Heart right ventricle (tissue), 16 donors: ENCODE results near the gene PJVK. TPM values are rescaled to one million over a fixed set of nuclear protein-coding genes. Genes with fewer than 3 reads are reported as not detected.

Experiments used
- ATAC-seq, 8 donors: fragments of 200-7000 bp; cut with Tn5 transposase; one replicate each; pipeline ENCODE4 v1.9.1; 2020; ENCODE audit warnings: mild to moderate bottlenecking in 8 of 8, moderate library complexity in 8 of 8, moderate number of reproducible peaks in 1 of 8
- DNase-seq, 2 donors: peaks; one replicate each; pipeline ENCODE4 v3.0.0-alpha.2; 2020
- H3K27ac ChIP-seq, 10 donors: fragments of 200-600 bp; sonication (generic) in 2 of 10; one replicate each; pipeline versions ENCODE4 v1.5.0 to v1.8.0; 2020 to 2022; ENCODE audit warnings: mild to moderate bottlenecking in 3 of 10
- H3K27me3 ChIP-seq, 7 donors: fragments of 200-600 bp; one replicate each; pipeline ENCODE4 v1.8.0; 2021 to 2022; ENCODE audit warnings: mild to moderate bottlenecking in 2 of 7
- H3K36me3 ChIP-seq, 9 donors: fragments of 200-600 bp; sonication (generic) in 1 of 9; one replicate each; pipeline versions ENCODE4 v1.5.0 to v1.8.0; 2020 to 2022; ENCODE audit warnings: mild to moderate bottlenecking in 2 of 9
- H3K4me1 ChIP-seq, 9 donors: fragments of 200-600 bp; sonication (generic) in 1 of 9; one replicate each; pipeline versions ENCODE4 v1.5.0 to v1.8.0; 2020 to 2022; ENCODE audit warnings: mild to moderate bottlenecking in 4 of 9
- H3K4me3 ChIP-seq, 10 donors: fragments of 200-600 bp; sonication (generic) in 2 of 10; one replicate each; pipeline versions ENCODE4 v1.5.0 to v1.8.0; 2020 to 2022; ENCODE audit warnings: mild to moderate bottlenecking in 7 of 10, moderate library complexity in 2 of 10
- H3K9me3 ChIP-seq, 11 donors: fragments of 200-600 bp in 10 of 11; sonication (generic) in 2 of 11; one replicate each; pipeline versions ENCODE4 v1.5.0 to v1.8.0; 2013 to 2022; ENCODE audit warnings: mild to moderate bottlenecking in 2 of 11, control low read depth in 1 of 11, moderate library complexity in 1 of 11
- CTCF ChIP-seq, 9 donors: fragments of 200-600 bp; sonication (generic) in 2 of 9; IDR thresholded peaks; one replicate each; pipeline versions ENCODE4 v1.5.0 to v1.8.0; 2021 to 2022; ENCODE audit warnings: antibody characterized with exemption in 9 of 9, mild to moderate bottlenecking in 5 of 9, moderate library complexity in 1 of 9
- WGBS, 2 donors: extraction: QIAGEN DNeasy Blood & Tissue Kit; methylation state at CpG; one replicate each; pipeline ENCODE4 v1.1.7; 2013; ENCODE audit warnings: inconsistent platforms in 1 of 2; 5-methylcytosine and 5-hydroxymethylcytosine counted together
- intact Hi-C, 10 donors: fragments of 100-400 bp; cut with DNase I; formaldehyde crosslinking; loops; one replicate each; pipeline versions ENCODE4 v1.11.1 to v1.14.2; 2022
- polyA plus RNA-seq, 2 donors: library from polyadenylated mRNA; stranded (reverse); fragments of 200-250 nt; gene quantifications; one replicate each; pipeline ENCODE4 v1.2.3, GENCODE V29; 2013
- total RNA-seq, 10 donors: library from RNA; stranded (reverse); fragmentation: NEBNext Ultra II Directional in 3 of 10; extraction: Animal tissue kit (Norgen Biotek cat#: 25700) in 3 of 10; gene quantifications; one replicate each; pipeline versions ENCODE4 v1.2.1 to v1.2.4, GENCODE V29; 2021 to 2023
- donor health status: Arrhythmogenic right ventricular cardiomyopathy.
- donor health status: ischemic (EF 13 %, LVEDD 7.1; RV severe dilation, severe dysfunction).
- donor health status: healthy with polysubstance abuse.
- donor health status: DM: no; HTN: yes; CAD: no.
- donor health status: DM: no; HTN: no; CAD: no.
- donor health status: ischemic (EF 25% LVEDD 6.9; RV normal size, moderate dysfunction).
- donor health status: ischemic (EF 25% LVEDD 5.7; RV mildly dilated, moderate dysfunction).
- donor health status: healthy.
- donor health status: DM: yes; HTN: yes; CAD: no.
- donor health status: Ischemic cardiomyopathy.
- donor health status: ischemic (EF 35%, LVEDD 5.7; RV mildly dilated, moderate dysfunction).
- donor health status: nonischemic (EF 11% LVEDD 7.7; RV severe dilation, severe dysfunction).
- donor health status: DM: yes; HTN: yes; CAD: no.
- donor health status: PGD.
- donor health status: ischemic (EF 29% LVEDD 5.4; RV normal size, mild dysfunction).
- donor health status: nonischemic (EF 23%, LVEDD 6.1; RV moderate dilation, normal function).

PJVK gene
- total and polyA plus RNA-seq, 12 donors = 0.54 to 6.6 (median 1.7) TPM

- peak; percentile 83 to 95 (median 91) for TF ChIP-seq CTCF (IDR thresholded peaks at IDR 0.05)
- WGBS, 2 donors = 17% methylated on average over 21 of the region's 21 CpGs
- Histone ChIP-seq H3K36me3 (peaks cover 0 to 6% (median 0%) of the 10 kb centered on the region in 9 donors), H3K4me3 (peak overlapping the region; percentile 32 to 83 (median 69)), H3K27ac (peak overlapping the region; percentile 77 to 98 (median 93)), H3K9me3 (no peaks in the 10 kb centered on the region), H3K27me3 (no peaks in the 10 kb centered on the region), H3K4me1 (peaks cover 0 to 23% (median 9%) of the 10 kb centered on the region in 9 donors)
- DNase-seq (peak; percentile 82 to 93), ATAC-seq (peak; percentile 95 to 98 (median 96))
- intact Hi-C loops = loop anchor here in 8 of 10 donors (1.0 to 10.0 kb wide), 6 partner anchors 17 to 302 kb away; partner anchors contain the start of gene RBM45 (in 7 of the 8)
Observed at GRCh38 chr2:178414266-178415247, 36.6 kb upstream of the PJVK start.

- no peak overlapping the region for H3K4me3 ChIP-seq
- peaks cover 0 to 6% (median 0%) of the 10 kb centered on the region in 9 donors for H3K36me3 ChIP-seq
- DNase-seq = no peak
- peaks cover 0 to 33% (median 10%) of the 10 kb centered on the region in 9 donors for H3K4me1 ChIP-seq
- no peak for TF ChIP-seq CTCF (IDR thresholded peaks at IDR 0.05)
- intact Hi-C loops = loop anchor here in 4 of 10 donors (2.0 to 10.0 kb wide), 3 partner anchors 19 to 301 kb away; partner anchors contain the start of gene RBM45 (in 2 of the 4)
- H3K27me3 ChIP-seq = no peaks in the 10 kb centered on the region
- ATAC-seq = no peak
- H3K9me3 ChIP-seq = no peaks in the 10 kb centered on the region
- H3K27ac ChIP-seq = no peak overlapping the region
Observed at GRCh38 chr2:178415979-178416378, 35.2 kb upstream of the PJVK start.

GRCh38 chr2:178417916-178418315, 33.3 kb upstream of the PJVK start:
- Histone ChIP-seq H3K27me3 (no peaks in the 10 kb centered on the region), H3K36me3 (peaks cover 0 to 6% (median 0%) of the 10 kb centered on the region in 9 donors), H3K27ac (no peak overlapping the region), H3K4me1 (peaks cover 0 to 33% (median 10%) of the 10 kb centered on the region in 9 donors), H3K9me3 (no peaks in the 10 kb centered on the region), H3K4me3 (no peak overlapping the region)
- DNase-seq (no peak), ATAC-seq (no peak)
- no peak for TF ChIP-seq CTCF (IDR thresholded peaks at IDR 0.05)
- intact Hi-C loops = loop anchor here in 3 of 10 donors (10.0 kb wide), 2 partner anchors 113 to 303 kb away; partner anchors contain the start of gene RBM45 (in 2 of the 3)
- WGBS, 2 donors = 96 to 97% methylated on average over 3 of the region's 3 CpGs

GRCh38 chr2:178418426-178418825, 32.8 kb upstream of the PJVK start:
- Histone ChIP-seq H3K27me3 (no peaks in the 10 kb centered on the region), H3K27ac (no peak overlapping the region), H3K9me3 (no peaks in the 10 kb centered on the region), H3K4me3 (no peak overlapping the region), H3K36me3 (peaks cover 0 to 6% (median 0%) of the 10 kb centered on the region in 9 donors), H3K4me1 (peaks cover 0 to 28% (median 10%) of the 10 kb centered on the region in 9 donors)
- TF ChIP-seq CTCF (IDR thresholded peaks at IDR 0.05) = no peak
- WGBS, 2 donors = 97 to 100% methylated on average over 1 of the region's 1 CpG
- intact Hi-C loops = loop anchor here in 3 of 10 donors (10.0 kb wide), 2 partner anchors 114 to 304 kb away; partner anchors contain the start of gene RBM45 (in 2 of the 3)
- DNase-seq = no peak
- ATAC-seq = no peak
